ENCODE measurements around the gene IL2RG. TPM values are rescaled to one million over a fixed set of nuclear protein-coding genes. Genes with fewer than 3 reads are reported as not detected.

The IL2RG gene
- total and polyA plus RNA-seq, 2 experiments from 2014 or later, result 0.26 TPM; not detected in 1

- TF ChIP-seq EZH2phosphoT487 (IDR thresholded peaks at IDR 0.05; ENCODE audit: unreplicated experiment) (no peak), STAT1 (IDR thresholded peaks at IDR 0.05; ENCODE audit: unreplicated experiment) (no peak), NANOG (IDR thresholded peaks at IDR 0.05; ENCODE audit: borderline replicate concordance) (no peak), CTCF (conservative IDR thresholded peaks at IDR 0.05; ENCODE audit: low read depth in 2 of 2) (no peak), EZH2 (IDR thresholded peaks at IDR 0.05; ENCODE audit: low read depth, unreplicated experiment) (no peak), ZNF331 (CRISPR knock-in tag; IDR thresholded peaks at IDR 0.05; ENCODE audit: low read depth) (no peak), ETS1 (IDR thresholded peaks at IDR 0.05) (no peak)
Measured at GRCh38 chrX:71128166-71128833, 16.9 kb upstream of the IL2RG start (continued).

DNA sequence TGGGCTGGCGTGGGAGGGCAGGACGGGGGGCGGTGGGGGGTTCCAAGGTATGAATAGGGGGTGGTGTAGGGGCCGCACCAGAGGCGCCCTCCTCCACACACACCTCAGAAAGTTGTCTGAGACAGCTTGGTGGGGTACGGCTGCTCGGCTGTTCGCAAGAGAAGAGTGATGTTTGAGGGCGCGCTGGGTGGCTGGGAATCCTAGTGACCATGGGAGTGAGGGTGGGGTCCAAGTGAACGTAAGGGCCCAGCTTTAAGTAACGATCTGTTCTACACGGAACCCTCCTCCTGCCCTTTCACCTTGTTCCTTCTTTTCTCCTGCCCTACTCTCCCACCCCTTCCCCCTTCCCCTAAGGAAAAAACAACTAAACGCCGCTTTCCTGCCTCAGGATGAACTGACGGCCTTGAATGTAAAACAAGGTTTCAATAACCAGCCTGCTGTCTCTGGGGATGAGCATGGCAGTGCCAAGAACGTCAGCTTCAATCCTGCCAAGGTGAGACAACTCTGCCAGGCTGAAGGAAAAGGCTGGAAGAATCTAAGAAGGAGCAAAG is 7.7 kb upstream of the IL2RG start:
- 0 out of 2 replicates have a peak, but pooled peaks cover 5% of the 10 kb centered on the region for H3K4me1 ChIP-seq (ENCODE audit: insufficient read depth)
- H3K4me2 ChIP-seq, result peak overlapping the region; percentile 82
- peaks cover 5% of the 10 kb centered on the region; the same call in 1 of the 2 replicates for H3F3A ChIP-seq (replicated peaks; ENCODE audit: low read depth)
- H4K20me1 ChIP-seq (replicated peaks; ENCODE audit: insufficient read depth), result 0 out of 2 replicates have a peak, but pooled peaks cover 4% of the 10 kb centered on the region
- peak overlapping the region; percentile 70 for H3K4me3 ChIP-seq
- H3K27ac ChIP-seq (ENCODE audit: low read depth), result no peak overlapping the region
- peaks cover 23% of the 10 kb centered on the region for H3K27me3 ChIP-seq (ENCODE audit: insufficient read depth)
- Mint-ChIP-seq H3K9me3 (no peaks in the 10 kb centered on the region), H3K4me1 (no peaks in the 10 kb centered on the region; the same call in 2 of the 3 replicates), H3K27me3 (ENCODE audit: insufficient read depth, low read depth, poor library complexity) (no peaks in the 10 kb centered on the region), H3K27ac (no peak overlapping the region), H3K36me3 (ENCODE audit: low read depth) (peaks cover 43% of the 10 kb centered on the region), H3K4me3 (peak overlapping the region; percentile 78)
- no peaks in the 10 kb centered on the region for H3K9me2 ChIP-seq (ENCODE audit: insufficient read depth)
- no peaks in the 10 kb centered on the region for H3K36me3 ChIP-seq (ENCODE audit: insufficient read depth)
- H3K79me2 ChIP-seq (replicated peaks; ENCODE audit: insufficient read depth), result no peaks in the 10 kb centered on the region
- ATAC-seq (peak; percentile 35), DNase-seq (ENCODE audit: low spot score) (no peak)
- TF ChIP-seq NANOG (IDR thresholded peaks at IDR 0.05; ENCODE audit: borderline replicate concordance) (no peak), CTCF (conservative IDR thresholded peaks at IDR 0.05; ENCODE audit: low read depth in 2 of 2) (no peak), ZNF114 (CRISPR knock-in tag; IDR thresholded peaks at IDR 0.05) (no peak)
- TF ChIP-seq, protein P1, sequence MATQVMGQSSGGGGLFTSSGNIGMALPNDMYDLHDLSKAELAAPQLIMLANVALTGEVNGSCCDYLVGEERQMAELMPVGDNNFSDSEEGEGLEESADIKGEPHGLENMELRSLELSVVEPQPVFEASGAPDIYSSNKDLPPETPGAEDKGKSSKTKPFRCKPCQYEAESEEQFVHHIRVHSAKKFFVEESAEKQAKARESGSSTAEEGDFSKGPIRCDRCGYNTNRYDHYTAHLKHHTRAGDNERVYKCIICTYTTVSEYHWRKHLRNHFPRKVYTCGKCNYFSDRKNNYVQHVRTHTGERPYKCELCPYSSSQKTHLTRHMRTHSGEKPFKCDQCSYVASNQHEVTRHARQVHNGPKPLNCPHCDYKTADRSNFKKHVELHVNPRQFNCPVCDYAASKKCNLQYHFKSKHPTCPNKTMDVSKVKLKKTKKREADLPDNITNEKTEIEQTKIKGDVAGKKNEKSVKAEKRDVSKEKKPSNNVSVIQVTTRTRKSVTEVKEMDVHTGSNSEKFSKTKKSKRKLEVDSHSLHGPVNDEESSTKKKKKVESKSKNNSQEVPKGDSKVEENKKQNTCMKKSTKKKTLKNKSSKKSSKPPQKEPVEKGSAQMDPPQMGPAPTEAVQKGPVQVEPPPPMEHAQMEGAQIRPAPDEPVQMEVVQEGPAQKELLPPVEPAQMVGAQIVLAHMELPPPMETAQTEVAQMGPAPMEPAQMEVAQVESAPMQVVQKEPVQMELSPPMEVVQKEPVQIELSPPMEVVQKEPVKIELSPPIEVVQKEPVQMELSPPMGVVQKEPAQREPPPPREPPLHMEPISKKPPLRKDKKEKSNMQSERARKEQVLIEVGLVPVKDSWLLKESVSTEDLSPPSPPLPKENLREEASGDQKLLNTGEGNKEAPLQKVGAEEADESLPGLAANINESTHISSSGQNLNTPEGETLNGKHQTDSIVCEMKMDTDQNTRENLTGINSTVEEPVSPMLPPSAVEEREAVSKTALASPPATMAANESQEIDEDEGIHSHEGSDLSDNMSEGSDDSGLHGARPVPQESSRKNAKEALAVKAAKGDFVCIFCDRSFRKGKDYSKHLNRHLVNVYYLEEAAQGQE (IDR thresholded peaks at IDR 0.05; ENCODE audit: unreplicated experiment), result no peak
- H2AFZ ChIP-seq, result no peak overlapping the region

Data from GM23338 (cell line).